Esophagus muscularis mucosa (tissue), 3 donors: ENCODE measurements around the gene FILIP1L.

ENCODE experiments used
- POLR2A ChIP-seq: fragments of 450-650 bp; IDR thresholded peaks from one replicate; pipeline ENCODE4 v1.6.1; 2017; ENCODE audit warnings: antibody characterized with exemption, moderate library complexity, mild to moderate bottlenecking, low read depth
- POLR2AphosphoS5 ChIP-seq, 2 donors: sonication (generic); formaldehyde crosslinking; IDR thresholded peaks; one replicate each; pipeline ENCODE4 v1.6.1; 2017; ENCODE audit warnings: antibody characterized with exemption in 2 of 2
- TF ChIP-seq, protein P1 (sequence below), 3 experiments: fragments of 200-600 bp in 2 of 3; fragments of 450-650 bp in 1 of 3; sonication (generic) in 2 of 3; IDR thresholded peaks; one replicate each; pipeline ENCODE4 v1.5.1; 2017 to 2019; ENCODE audit warnings: antibody characterized with exemption in 3 of 3, mild to moderate bottlenecking in 2 of 3, moderate library complexity in 1 of 3

DNA sequence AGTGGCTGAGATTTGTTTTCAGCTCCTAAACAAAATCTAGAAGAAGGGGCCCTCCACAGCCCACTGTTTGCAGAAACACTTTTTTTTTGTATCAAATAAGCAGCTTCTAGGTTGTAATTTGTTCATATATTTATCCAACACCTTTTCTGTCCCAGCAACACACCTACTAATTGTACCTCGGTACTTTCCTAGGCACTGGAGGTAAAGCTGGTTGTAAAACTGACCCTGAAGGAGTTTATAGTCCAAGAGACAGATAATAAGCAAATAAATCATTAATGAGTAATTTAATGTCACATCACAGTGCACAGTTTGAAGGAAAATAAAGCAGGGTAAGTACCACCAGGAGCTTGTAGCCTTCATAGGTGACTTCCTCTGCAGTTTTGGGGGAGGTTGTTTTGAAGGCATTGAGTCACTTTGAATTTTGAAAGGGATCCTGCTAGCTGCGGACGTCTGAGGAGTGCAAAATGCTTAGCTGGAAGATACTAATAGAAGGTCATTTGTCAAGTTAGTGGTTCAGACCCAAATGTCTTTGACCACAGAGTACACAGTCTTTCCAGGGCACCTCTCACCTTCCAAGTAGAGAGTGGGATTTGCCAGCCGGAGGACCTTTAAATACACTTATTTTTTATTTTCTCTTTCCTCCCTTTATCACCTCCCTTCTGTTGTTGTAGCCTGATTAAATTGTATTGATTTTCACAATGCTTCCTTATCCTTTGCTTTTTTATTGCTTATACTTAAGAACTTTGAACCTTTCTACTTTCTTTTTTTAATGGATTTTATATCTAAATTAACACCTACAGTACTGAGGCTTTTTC is 242.9 kb downstream of the FILIP1L start:
- TF ChIP-seq, protein P1, sequence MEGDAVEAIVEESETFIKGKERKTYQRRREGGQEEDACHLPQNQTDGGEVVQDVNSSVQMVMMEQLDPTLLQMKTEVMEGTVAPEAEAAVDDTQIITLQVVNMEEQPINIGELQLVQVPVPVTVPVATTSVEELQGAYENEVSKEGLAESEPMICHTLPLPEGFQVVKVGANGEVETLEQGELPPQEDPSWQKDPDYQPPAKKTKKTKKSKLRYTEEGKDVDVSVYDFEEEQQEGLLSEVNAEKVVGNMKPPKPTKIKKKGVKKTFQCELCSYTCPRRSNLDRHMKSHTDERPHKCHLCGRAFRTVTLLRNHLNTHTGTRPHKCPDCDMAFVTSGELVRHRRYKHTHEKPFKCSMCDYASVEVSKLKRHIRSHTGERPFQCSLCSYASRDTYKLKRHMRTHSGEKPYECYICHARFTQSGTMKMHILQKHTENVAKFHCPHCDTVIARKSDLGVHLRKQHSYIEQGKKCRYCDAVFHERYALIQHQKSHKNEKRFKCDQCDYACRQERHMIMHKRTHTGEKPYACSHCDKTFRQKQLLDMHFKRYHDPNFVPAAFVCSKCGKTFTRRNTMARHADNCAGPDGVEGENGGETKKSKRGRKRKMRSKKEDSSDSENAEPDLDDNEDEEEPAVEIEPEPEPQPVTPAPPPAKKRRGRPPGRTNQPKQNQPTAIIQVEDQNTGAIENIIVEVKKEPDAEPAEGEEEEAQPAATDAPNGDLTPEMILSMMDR (IDR thresholded peaks at IDR 0.05), result no peak
- TF ChIP-seq POLR2A (no peak), POLR2AphosphoS5 (IDR thresholded peaks at IDR 0.05) (peak in 1 of 2 donors; percentile 54)
